GM18873 (cell line): ENCODE measurements around the gene MED31.
"Not testable (repeated sequence)": the region's sequence is repeated elsewhere in the genome, so short reads cannot be mapped to it uniquely, and the experiment has no call there.

Experiments
- ATAC-seq: cut with Tn5 transposase; IDR thresholded peaks from one replicate; pipeline ENCODE4 v1.9.1; 2021; ENCODE audit warnings: mild to moderate bottlenecking, moderate library complexity, moderate number of reproducible peaks; ENCODE audit not compliant: unreplicated experiment, low FRiP score

Gene MED31

DNA sequence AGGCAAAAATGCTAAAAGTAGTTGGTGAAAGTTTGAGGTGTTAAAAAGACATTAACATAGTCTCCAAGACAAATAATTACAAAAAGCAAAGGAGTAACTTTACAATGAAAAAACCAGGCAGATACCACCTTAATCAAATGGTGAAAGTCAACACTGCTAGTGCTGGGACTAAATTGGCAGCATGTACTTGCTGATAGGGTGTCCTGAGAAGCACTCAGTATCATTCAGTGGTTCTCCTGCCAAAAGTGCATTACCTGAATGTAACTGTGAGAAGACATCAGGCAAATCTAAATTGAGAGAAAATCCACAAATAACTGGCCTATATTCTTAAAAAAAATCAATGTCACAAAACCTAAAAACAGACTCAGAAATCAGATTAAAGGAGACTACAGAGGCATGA lies 18.9 kb downstream of the MED31 start:
- ATAC-seq: no peak

- ATAC-seq: no peak
Measured at GRCh38 chr17:6630390-6630789, 21.0 kb downstream of the MED31 start.

GRCh38 chr17:6627019-6627418 lies 24.4 kb downstream of the MED31 start:
- ATAC-seq: no peak

- no peak for ATAC-seq
Measured at GRCh38 chr17:6626616-6627015, 24.8 kb downstream of the MED31 start.

- ATAC-seq: no peak
Measured at GRCh38 chr17:6623941-6624340, 27.5 kb downstream of the MED31 start.

DNA sequence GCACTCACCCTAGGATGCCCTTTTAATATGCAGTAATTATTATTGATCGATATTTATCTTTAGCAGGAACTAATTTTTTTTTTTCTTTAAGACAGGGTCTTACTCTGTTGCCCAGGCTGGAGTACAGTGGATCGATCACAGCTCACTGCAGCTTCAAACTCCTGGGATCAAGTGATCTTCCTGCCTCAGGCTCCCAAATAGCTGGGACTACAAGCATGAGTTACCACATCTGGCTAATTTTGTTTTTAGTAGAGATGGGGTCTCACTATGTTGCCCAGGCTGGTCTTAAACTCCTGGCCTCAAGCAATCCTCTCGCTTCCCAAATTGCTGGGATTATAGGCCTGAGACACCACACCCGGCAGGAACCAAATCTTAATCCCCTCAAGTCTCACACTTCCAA lies 40.2 kb downstream of the MED31 start:
- ATAC-seq: no peak

- ATAC-seq: no peak
Measured at GRCh38 chr17:6610011-6610410, 41.4 kb downstream of the MED31 start.

- ATAC-seq: no peak
Measured at GRCh38 chr17:6608321-6608720, 43.1 kb downstream of the MED31 start.

DNA sequence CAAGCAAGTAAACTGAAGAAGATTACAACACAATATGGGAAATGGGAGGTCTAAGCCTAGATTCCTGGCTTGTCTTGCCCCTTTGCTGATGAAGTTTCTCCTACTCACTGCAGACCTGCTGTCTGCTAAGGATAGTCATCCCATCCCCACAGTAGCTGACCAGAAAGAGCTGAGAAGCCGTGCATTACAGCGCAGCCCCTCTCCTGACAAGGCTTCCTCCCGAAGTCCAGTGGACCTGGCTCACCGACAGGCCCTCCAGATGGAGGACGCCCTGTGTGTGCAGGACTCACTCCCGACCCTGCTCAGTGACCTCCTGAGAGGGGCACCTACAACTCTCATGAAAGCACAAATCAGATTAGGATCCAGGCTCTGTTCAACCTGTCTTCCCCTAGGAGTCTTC lies 46.3 kb downstream of the MED31 start:
- no peak for ATAC-seq

DNA sequence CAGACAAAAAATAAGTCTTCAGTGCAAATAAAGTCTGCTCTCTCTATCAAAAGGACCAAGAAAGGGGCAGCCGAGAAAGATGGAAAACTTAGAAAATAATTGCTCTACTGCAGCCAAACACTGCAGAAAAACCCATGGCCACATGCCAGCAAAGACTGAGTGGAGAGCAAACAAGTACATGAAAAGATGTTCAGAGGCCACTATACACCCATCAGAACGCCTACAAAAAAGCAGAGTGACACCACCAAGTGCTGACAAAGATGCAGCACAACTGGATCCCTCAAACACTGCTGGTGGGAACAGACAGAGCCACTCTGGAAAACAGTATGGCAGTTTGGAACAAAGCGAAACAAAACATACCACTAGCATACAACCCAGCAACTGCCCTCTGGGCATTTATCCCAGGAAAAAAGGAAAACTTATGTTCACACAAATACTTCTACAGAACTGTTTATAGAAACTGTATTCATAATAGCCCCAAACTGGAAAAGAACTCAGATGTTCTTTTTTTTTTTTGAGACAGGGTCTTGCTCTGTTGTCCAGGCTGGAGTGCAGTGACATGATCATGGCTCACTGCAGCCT lies 47.6 kb downstream of the MED31 start:
- no peak for ATAC-seq

DNA sequence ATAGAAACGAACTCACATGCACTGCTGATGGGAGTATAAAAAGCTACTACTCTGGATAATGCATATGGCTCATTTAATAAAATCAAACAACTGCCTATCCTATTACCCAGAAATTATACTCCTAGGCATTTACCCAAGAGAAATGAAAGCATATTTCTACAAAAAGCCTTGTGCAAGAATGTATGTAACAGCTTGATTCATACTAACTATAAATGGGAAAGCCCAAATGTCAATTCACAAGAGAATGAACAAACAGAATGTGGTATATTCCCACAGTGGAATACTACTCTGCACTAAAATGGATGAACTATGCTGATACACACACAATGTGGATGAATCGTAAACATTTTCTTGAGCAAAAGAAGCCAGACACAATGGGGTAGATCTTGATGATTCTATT lies 49.3 kb downstream of the MED31 start:
- no peak for ATAC-seq

GRCh38 chr17:6599364-6599763 lies 52.0 kb downstream of the MED31 start:
- no peak for ATAC-seq

DNA sequence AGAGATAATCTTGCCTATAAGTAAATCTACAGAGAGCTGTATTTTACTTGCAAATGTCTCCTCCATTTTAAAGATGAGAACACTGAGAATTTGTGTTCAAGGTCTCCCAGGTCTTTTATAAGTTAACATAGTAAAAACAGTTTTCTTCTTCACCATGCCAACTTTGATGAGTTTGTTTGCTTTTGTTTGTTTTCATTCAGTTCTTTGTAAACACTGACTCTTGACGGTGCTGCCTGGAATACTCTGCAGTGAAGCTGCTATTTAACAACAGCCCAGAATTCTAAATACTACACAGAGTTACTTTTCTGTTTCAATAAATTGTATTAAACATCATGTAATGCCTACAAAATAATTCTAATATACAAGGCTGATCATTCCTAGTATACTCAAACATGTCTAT lies 53.7 kb downstream of the MED31 start:
- no peak for ATAC-seq

DNA sequence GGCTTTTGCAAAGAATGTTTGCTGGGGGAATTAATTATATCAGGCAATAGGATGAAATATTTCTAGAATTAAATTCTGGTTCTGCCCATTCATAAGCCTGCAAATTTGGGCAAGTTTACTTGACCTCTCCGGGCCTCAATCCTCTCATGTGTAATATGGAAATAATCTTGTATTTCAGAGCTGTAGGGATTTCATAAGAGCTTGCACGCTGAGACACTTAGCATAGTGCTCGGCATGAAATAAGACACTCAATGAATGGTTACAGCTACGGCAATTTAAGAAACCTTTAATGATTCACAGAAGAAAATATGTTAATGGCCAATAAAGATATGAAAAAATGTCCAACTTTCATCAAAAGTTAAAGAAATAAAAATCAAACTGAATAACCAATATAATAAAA lies 54.5 kb downstream of the MED31 start:
- ATAC-seq: no peak

DNA sequence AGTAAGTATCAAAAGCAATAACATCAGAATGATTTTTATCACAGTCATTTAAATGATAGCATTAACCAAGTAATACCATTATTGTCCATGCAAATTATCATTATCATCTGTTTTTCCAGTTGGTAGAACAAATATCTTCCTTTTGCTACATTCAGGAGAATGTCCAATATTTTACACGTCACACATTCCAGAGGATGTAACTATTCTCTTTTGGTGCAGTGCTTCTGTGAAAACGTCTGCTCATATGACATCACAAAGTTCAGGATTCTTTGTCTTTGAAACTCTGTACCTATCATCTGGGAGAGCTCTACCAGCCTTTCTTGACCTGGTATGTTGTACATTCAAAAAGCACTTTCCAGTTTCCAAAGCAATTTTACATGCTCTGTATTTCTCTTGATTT lies 54.9 kb downstream of the MED31 start:
- no peak for ATAC-seq

DNA sequence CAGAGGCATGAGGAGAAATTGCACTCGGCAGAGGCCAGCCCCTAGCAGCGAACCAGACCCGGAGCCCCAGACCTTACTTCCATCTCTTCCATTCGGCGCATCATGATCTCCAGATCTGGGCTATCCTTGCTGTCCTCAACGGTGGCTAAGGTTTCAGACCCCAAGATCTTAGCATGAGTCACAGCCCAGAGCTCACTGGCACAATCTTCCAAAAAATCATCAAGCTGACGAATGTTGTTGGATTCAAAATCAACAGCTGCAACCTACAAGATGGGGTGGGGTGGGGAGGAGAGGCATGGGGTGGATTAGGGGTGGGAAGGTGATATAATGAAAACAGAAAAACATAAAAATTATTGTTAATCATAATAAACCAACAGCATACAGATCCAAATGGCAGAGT lies 55.3 kb downstream of the MED31 start:
- no peak for ATAC-seq

DNA sequence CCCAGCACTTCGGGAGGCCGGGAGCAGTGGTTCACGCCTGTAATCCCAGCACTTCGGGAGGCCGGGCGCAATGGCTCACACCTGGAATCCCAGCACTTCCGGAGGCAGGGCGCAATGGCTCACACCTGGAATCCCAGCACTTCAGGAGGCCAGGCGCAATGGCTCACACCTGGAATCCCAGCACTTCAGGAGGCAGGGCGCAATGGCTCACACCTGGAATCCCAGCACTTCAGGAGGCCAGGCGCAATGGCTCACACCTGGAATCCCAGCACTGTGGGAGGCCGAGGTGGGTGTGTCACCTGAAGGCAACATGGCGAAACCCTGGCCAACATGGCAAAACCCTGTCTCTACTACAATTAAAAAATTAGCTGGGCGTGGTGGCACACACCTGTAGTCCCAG lies 58.0 kb downstream of the MED31 start:
- ATAC-seq: not testable (repeated sequence)
